Left ventricle myocardium superior (tissue), 1 donor: ENCODE results near the gene LYST. TPM values are rescaled to one million over a fixed set of nuclear protein-coding genes. Genes with fewer than 3 reads are reported as not detected.
"Not testable (repeated sequence)": the region's sequence is repeated elsewhere in the genome, so short reads cannot be mapped to it uniquely, and the experiment has no call there.

ENCODE experiments used
- ATAC-seq: fragments of 200-7000 bp; cut with Tn5 transposase; one replicate; pipeline ENCODE4 v1.9.1; 2020; ENCODE audit warnings: mild to moderate bottlenecking, moderate library complexity
- DNase-seq: peaks from one replicate; pipeline ENCODE4 v3.0.0-alpha.2; 2020
- intact Hi-C: fragments of 100-400 bp; cut with micrococcal nuclease; formaldehyde crosslinking; loops from one replicate; pipeline ENCODE4 v1.11.0; 2022
- total RNA-seq: library from RNA; stranded (reverse); fragmentation: NEBNext Ultra II Directional; extraction: Animal tissue kit (Norgen Biotek cat#: 25700); gene quantifications from one replicate; pipeline ENCODE4 v1.2.1, GENCODE V29; 2021
- donor health status: DM: no; HTN: yes; CAD: no; lungs with severe emphysema.

Gene LYST
- total RNA-seq, 1 donor from 2014 or later: 11.9 TPM

GRCh38 chr1:235865565-235866204, 1.0 kb downstream of the LYST start:
- intact Hi-C loops: no loop called here
- ATAC-seq (no peak), DNase-seq (no peak)

- DNase-seq (no peak), ATAC-seq (no peak)
- intact Hi-C loops: no loop called here
These were observed 1.7 kb downstream of the LYST start for GRCh38 chr1:235864931-235865525.

- ATAC-seq (no peak), DNase-seq (no peak)
- intact Hi-C loops: no loop called here
These were observed 2.2 kb downstream of the LYST start for GRCh38 chr1:235864469-235864868.

DNA sequence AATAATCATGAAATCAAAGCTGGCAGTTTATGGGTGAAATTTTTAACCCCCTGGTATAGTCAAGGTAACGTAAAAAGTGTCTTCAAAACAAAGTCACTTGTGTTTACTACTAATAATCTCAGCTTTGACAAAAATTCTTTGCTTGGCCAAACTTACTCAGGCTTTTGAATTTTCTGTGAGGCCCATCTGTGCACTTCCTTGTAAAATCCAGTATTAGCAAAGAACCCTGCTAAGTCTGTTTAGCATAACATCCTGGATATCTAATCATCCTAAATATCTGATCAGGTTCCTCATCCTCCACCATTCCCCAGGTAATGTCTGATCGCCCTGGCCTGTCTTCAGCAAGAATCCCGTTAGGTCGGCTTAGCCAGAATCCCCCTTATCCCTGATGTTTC, 3.0 kb downstream of the LYST start:
- intact Hi-C loops: no loop called here
- ATAC-seq: no peak
- no peak for DNase-seq

DNA sequence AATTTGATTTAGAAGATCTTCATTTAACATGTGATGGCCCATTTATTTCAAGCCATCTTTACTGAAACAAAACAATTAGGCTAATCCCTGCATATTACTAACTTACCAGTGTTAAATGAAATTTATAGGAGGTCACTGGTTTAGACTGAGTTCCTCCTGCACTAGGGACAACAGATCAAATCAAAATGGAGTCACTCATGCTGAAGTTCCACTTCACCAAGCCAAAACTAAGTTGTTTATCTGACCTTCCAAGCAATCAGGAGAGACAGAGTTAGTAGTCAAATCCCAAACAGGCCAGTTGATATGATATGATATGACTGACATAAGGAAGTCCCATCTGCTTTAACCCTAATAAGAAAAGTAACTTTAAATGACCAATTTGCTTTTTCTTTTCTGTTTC, 4.8 kb downstream of the LYST start:
- ATAC-seq: no peak
- no peak for DNase-seq
- intact Hi-C loops: no loop called here

DNA sequence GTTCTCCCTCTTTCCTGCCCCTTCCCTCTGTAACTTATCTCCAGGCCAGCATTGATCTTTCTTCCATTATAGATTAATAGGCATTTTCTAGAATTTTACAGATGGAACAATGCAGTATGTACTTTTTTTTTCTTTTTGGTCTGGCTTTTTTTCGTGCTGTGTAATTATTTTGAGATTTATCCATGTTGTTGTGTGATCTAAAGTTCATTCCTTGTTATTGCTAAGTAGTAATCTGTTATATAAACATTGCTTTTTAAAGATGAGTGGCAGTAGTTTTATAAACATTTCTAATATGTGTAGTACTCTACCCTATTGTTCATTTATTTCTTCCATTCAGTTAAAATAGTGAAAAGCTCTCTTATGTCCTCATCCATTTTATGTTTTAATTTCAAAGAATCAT, 5.9 kb downstream of the LYST start:
- ATAC-seq: no peak
- intact Hi-C loops: no loop called here

DNA sequence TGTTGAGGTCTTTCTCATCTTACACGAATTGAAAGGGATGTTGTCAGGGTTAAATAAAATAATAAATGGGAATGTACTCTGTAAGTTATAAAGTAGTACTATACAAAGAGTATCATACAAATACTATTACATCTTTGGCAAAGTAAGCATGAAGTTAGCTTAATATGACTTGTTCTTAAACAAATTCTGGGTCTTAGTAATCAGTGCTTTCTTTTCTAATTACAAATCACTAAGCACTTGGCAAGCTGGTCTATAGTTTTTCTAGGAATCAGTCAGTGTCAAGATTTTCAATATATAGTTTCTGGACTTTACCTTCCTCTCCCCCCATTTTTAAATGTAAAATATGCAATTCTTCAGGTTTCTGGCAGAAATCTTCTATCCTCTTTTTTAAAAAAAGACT, 6.9 kb downstream of the LYST start:
- ATAC-seq (no peak), DNase-seq (no peak)
- intact Hi-C loops: no loop called here

More for the DNA sequence above, 5.9 kb downstream of the LYST start:
- DNase-seq: no peak

DNA sequence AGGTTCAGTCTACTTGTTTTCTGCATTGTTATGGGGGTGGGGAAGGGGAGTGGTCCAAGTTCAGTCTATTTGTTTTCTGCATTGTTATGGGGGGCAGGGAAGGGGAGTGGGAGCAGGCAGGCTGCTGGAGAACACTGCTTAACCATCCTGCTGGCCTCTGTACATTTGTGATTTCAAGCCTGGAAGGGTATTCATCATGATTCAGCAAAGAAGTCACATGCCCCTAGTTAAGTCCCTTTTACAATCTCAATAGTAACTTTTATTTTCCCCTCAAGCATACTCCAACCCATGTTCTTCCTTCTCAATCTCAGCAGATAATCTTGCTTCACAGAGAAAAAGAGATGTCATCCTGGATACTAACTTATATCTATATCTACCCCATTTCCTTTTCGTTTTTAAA, 7.9 kb downstream of the LYST start:
- no peak for DNase-seq
- ATAC-seq: no peak
- intact Hi-C loops: no loop called here

DNA sequence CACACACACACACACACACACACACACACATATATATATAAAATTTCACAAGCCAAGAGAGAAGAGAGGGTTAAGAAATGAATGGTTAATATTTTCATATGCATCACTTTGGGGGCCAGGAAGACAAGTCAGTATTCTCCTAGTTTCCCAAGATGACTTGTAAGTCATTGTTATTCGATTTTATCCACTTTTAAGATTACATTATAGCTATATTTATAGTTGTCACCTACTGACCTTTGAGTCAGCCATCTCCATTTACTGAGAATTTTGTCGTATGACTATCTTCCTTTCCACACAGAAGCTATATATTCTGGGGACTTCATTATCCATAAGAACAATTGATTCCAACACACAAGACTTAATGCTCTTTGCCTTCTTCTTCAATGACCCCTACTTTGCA, 8.9 kb downstream of the LYST start:
- DNase-seq: no peak
- no peak for ATAC-seq
- intact Hi-C loops: no loop called here

- intact Hi-C loops: no loop called here
- no peak for ATAC-seq
- no peak for DNase-seq
These were observed 10.8 kb downstream of the LYST start for GRCh38 chr1:235855811-235856429.

DNA sequence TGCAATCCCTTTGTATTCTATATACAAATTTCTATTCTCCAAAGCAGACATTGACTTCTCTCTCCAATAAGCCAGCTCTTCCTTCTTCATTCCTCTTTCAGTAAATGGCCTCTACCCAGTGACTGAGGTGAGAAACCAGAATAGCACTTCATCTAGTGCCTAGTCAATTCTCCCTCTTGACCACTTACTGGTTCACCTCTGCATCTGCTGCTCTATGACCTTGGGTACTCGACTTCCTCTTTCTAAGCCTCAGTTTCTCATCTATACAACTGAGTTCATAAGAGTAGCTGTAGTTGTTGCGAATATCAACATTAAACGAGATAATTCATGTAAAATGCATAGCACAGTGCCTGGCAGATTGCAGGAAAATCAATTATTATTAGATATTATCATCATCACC, 12.4 kb downstream of the LYST start:
- ATAC-seq (no peak), DNase-seq (no peak)
- intact Hi-C loops: no loop called here

DNA sequence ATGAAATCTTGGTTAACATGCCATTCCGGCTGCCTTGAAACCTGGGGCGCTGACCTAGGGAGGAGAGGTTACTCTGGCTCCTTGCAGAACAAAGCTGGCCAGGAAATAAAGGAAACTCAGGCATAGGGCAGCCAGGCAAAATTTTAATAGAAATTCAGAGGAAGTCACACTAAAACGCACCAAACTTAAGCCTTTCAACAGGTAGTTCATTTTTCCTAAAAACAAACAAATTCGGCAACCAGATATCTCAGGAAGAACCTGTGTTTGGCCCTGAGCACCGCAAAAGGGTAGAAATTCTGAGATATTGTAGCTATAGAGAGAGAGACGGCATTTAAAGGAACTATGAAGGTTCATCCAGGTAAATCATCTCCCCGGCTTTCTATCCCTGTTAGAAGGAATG, 13.1 kb downstream of the LYST start:
- intact Hi-C loops: no loop called here
- ATAC-seq (no peak), DNase-seq (no peak)

GRCh38 chr1:235852887-235853286, 13.8 kb downstream of the LYST start:
- no peak for DNase-seq
- intact Hi-C loops: no loop called here
- no peak for ATAC-seq

DNA sequence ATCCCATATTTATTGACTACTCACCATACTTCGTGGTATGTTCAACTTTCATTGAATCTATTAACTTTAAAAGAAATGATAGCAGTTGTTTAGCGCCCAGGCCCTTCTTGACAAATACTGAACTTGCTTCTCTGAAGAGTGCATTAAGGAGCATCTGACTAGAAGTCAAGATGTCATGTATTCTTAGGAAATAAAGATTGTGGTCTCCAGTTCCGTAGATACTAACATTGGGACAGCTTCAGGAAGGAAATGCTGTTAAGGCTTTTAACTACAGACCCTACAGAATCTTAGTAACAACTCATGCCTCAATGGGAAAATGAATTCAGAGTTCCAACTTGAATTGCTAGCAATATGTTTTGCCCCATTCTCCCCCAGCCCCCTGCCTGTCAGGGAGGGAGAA, 14.8 kb downstream of the LYST start:
- DNase-seq (no peak), ATAC-seq (no peak)
- intact Hi-C loops: no loop called here

- ATAC-seq, DNase-seq, intact Hi-C loops: not testable (repeated sequence)
These were observed 18.5 kb downstream of the LYST start for GRCh38 chr1:235848251-235848650.

DNA sequence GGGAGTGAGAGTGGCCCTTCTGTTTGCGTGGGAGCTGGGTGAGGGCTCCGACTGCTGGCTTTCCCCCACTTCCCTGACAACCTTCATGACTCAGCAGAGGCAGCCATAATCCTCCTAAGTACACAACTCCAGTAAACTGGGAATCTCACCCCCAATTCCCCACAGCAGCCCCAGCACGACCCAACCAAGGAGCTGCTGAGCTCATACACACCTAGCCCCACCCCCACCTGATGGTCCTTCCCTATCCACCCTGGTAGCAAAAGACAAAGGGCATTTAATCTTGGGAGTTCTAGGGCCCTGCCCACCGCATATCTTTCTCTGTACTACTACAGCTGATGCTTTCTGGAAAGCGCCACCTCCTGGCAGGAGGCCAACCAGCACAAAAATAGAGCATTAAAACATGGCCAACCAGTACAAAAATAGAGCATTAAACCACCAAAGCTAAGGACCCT, 21.0 kb downstream of the LYST start:
- DNase-seq: peak; percentile 41
- ATAC-seq: peak; percentile 70
- intact Hi-C loops: not testable (repeated sequence)

DNA sequence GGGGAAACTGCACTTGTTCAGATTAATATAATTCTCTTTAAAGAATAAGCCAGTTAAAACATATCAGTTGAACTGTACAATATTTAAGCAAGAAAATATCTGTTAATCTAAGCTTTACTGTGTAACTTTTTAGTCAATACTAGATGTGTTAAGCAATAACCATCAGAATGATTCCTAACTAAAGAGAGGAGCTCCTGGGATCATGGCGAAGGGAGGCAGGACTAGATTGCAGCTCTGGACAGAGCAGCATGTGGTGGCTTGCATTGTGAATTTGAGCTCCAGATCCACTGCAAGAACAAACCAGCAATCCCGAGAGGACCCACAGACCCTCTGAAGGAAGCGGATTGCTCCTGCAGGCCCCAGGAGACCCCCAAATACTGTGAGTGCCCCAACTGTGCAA, 21.9 kb downstream of the LYST start:
- no peak for DNase-seq
- no peak for ATAC-seq
- intact Hi-C loops: no loop called here

GRCh38 chr1:235843461-235843961, 23.2 kb downstream of the LYST start:
- ATAC-seq (peak; percentile 76), DNase-seq (no peak)
- intact Hi-C loops: no loop called here

- ATAC-seq: peak; percentile 34
- DNase-seq: no peak
- intact Hi-C loops: no loop called here
These were observed 24.7 kb downstream of the LYST start for GRCh38 chr1:235841938-235842545.

DNA sequence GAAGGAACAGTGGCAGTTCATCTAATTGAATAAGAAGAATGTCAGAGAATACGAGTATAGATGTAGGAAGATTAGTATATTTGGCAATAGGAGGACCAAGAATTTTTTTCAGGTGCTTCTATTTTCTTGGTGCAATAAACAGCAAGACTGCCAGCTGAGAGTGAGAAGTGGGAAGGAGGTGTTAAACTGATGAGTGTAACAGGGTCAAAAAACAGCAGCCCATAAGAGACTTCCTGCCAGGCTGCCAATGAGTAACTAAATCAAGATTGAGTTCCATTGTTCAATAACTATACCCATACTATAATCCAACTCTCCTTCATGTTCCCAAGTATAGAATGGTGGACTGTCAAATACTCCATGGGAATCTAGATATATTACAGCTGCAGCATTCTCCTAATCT, 28.7 kb downstream of the LYST start:
- ATAC-seq: no peak
- no peak for DNase-seq
- intact Hi-C loops: no loop called here
